Gastrocnemius medialis (tissue), 4 donors: Measurements from ENCODE around the gene RAB14.

ENCODE experiments used
- POLR2A ChIP-seq, 2 donors: fragments of 450-650 bp; IDR thresholded peaks; one replicate each; pipeline ENCODE4 v1.6.1; 2017; ENCODE audit warnings: antibody characterized with exemption in 2 of 2, mild to moderate bottlenecking in 2 of 2, moderate library complexity in 2 of 2
- TF ChIP-seq, protein P1 (sequence below), 5 experiments: fragments of 450-650 bp in 3 of 5; fragments of 200-600 bp in 2 of 5; sonication (generic) in 2 of 5; IDR thresholded peaks in 4 of 5; conservative IDR thresholded peaks in 1 of 5; 1 replicate in 4 of 5; 2 replicates in 1 of 5; pipeline ENCODE4 v1.5.1; 2016 to 2019; ENCODE audit warnings: antibody characterized with exemption in 5 of 5, mild to moderate bottlenecking in 3 of 5, moderate library complexity in 3 of 5

DNA sequence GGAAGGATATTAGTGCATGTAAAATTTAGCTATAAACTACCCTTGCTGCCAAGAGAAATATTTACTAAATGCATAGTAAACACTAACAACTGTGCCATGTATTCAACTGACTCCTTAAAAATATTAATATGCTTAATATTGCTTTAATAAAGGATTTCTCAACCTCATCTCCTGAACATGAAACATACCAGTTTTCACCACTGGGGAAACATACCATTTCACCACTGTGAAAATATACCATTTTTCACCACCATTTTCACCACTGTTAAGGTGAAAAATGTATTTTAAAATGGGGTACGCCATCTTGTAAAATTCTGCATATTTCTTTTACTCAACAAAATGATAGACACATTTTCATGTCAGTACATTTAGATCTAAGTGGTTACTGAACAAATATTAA lies 4.5 kb downstream of the RAB14 start:
- TF ChIP-seq, protein P1, sequence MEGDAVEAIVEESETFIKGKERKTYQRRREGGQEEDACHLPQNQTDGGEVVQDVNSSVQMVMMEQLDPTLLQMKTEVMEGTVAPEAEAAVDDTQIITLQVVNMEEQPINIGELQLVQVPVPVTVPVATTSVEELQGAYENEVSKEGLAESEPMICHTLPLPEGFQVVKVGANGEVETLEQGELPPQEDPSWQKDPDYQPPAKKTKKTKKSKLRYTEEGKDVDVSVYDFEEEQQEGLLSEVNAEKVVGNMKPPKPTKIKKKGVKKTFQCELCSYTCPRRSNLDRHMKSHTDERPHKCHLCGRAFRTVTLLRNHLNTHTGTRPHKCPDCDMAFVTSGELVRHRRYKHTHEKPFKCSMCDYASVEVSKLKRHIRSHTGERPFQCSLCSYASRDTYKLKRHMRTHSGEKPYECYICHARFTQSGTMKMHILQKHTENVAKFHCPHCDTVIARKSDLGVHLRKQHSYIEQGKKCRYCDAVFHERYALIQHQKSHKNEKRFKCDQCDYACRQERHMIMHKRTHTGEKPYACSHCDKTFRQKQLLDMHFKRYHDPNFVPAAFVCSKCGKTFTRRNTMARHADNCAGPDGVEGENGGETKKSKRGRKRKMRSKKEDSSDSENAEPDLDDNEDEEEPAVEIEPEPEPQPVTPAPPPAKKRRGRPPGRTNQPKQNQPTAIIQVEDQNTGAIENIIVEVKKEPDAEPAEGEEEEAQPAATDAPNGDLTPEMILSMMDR (IDR thresholded peaks at IDR 0.05 in 4 of 5, conservative IDR thresholded peaks at IDR 0.05 in 1 of 5), result no peak
- no peak for TF ChIP-seq POLR2A (IDR thresholded peaks at IDR 0.05)
